ENCODE measurements around the gene KCNN1. TPM values are rescaled to one million over a fixed set of nuclear protein-coding genes. Genes with fewer than 3 reads are reported as not detected.

The KCNN1 gene
- total and polyA plus RNA-seq, 11 donors, result 0.03 to 0.27 (median 0.07) TPM; not detected in 7

- H3K27me3 ChIP-seq, result no peaks in the 10 kb centered on the region
Observed at GRCh38 chr19:17937371-17937900, 29.5 kb upstream of the KCNN1 start.

GRCh38 chr19:17938092-17938845 is 28.6 kb upstream of the KCNN1 start:
- no peaks in the 10 kb centered on the region for H3K9me3 ChIP-seq
- H3K36me3 ChIP-seq, result peaks cover 0 to 48% (median 27%) of the 10 kb centered on the region in 9 donors
- H3K4me3 ChIP-seq, result no peak overlapping the region
- intact Hi-C loops (cut with DNase I), result loop anchor here (1.0 to 10.0 kb wide), 5 partner anchors 59 to 121 kb away; no protein-coding TSS in a partner anchor
- no peaks in the 10 kb centered on the region for H3K27me3 ChIP-seq
- DNase-seq, result peak; percentile 63 to 86 (median 75)
- TF ChIP-seq POLR2A (IDR thresholded peaks at IDR 0.05), result no peak
- peak; percentile 85 to 97 (median 90) for TF ChIP-seq CTCF (IDR thresholded peaks at IDR 0.05)
- H3K4me1 ChIP-seq, result peaks cover 0 to 11% (median 8%) of the 10 kb centered on the region in 12 donors
- ATAC-seq, result peak; percentile 73 to 91 (median 86)
- H3K27ac ChIP-seq, result no peak overlapping the region
- WGBS, 4 donors, result 50 to 58% (median 56%) methylated on average over 6 to 7 of the region's 7 CpGs

More at GRCh38 chr19:17937371-17937900, 29.5 kb upstream of the KCNN1 start:
- no peak overlapping the region for H3K27ac ChIP-seq
- TF ChIP-seq CTCF (IDR thresholded peaks at IDR 0.05) (no peak), POLR2A (IDR thresholded peaks at IDR 0.05) (no peak)
- no peak overlapping the region for H3K4me3 ChIP-seq
- H3K36me3 ChIP-seq, result peaks cover 0 to 41% (median 22%) of the 10 kb centered on the region in 9 donors
- H3K4me1 ChIP-seq, result peaks cover 0 to 13% (median 9%) of the 10 kb centered on the region in 12 donors
- DNase-seq (no peak), ATAC-seq (no peak)
- no peaks in the 10 kb centered on the region for H3K9me3 ChIP-seq
- intact Hi-C loops (cut with DNase I), result loop anchor here in 2 of 10 donors (5.0 to 10.0 kb wide), 2 partner anchors 117 to 120 kb away; no protein-coding TSS in a partner anchor
- WGBS, 4 donors, result 87 to 96% (median 91%) methylated on average over 9 of the region's 9 CpGs

- H3K4me1 ChIP-seq, result peaks cover 0 to 5% (median 2%) of the 10 kb centered on the region in 12 donors
- H3K27me3 ChIP-seq, result no peaks in the 10 kb centered on the region
- TF ChIP-seq POLR2A (IDR thresholded peaks at IDR 0.05), result no peak
- TF ChIP-seq CTCF (IDR thresholded peaks at IDR 0.05), result no peak
- no peak overlapping the region for H3K4me3 ChIP-seq
- no peak overlapping the region for H3K27ac ChIP-seq
- WGBS, 4 donors, result 76 to 88% (median 81%) methylated on average over 14 to 17 of the region's 17 CpGs
- DNase-seq (no peak), ATAC-seq (no peak)
- H3K9me3 ChIP-seq, result no peaks in the 10 kb centered on the region
- H3K36me3 ChIP-seq, result peaks cover 0 to 51% (median 19%) of the 10 kb centered on the region in 9 donors
- intact Hi-C loops (cut with DNase I), result loop anchor here in 1 of 10 donors (5.0 kb wide), 1 partner anchor 115 kb away; no protein-coding TSS in a partner anchor
Observed at GRCh38 chr19:17942181-17942580, 24.7 kb upstream of the KCNN1 start.
